GM23248 (cell line): ENCODE data around the gene GPSM1. TPM values are rescaled to one million over a fixed set of nuclear protein-coding genes. Genes with fewer than 3 reads are reported as not detected.

Source experiments
- DNase-seq: peaks from one replicate; pipeline ENCODE4 v3.0.0-alpha.2; 2015
- H2AFZ ChIP-seq: fragments of 200-600 bp; sonication (generic); 2 replicates; pipeline ENCODE4 v1.6.1; 2016; ENCODE audit warnings: antibody characterized with exemption
- H3F3A ChIP-seq: fragments of 200-600 bp; sonication (generic); 2 replicates; pipeline ENCODE4 v1.6.1; 2016; ENCODE audit warnings: mild to moderate bottlenecking, antibody characterized with exemption, mixed run types; ENCODE audit not compliant: insufficient read depth
- H3K27ac ChIP-seq: fragments of 200-600 bp; sonication (generic); 2 replicates; pipeline ENCODE4 v1.5.1; 2016; ENCODE audit warnings: mild to moderate bottlenecking
- H3K27me3 ChIP-seq: fragments of 200-600 bp; sonication (generic); replicated peaks from 2 replicates; pipeline ENCODE4 v1.6.1; 2016; ENCODE audit warnings: mild to moderate bottlenecking; ENCODE audit not compliant: insufficient read depth
- H3K36me3 ChIP-seq: fragments of 200-600 bp; sonication (generic); 2 replicates; pipeline ENCODE4 v1.6.1; 2016; ENCODE audit warnings: low read depth, mild to moderate bottlenecking
- H3K4me1 ChIP-seq: fragments of 200-600 bp; sonication (generic); 2 replicates; pipeline ENCODE4 v1.6.1; 2016; ENCODE audit warnings: mild to moderate bottlenecking; ENCODE audit not compliant: insufficient read depth
- H3K4me2 ChIP-seq: fragments of 200-600 bp; sonication (generic); one replicate; pipeline ENCODE4 v1.6.1; 2016; ENCODE audit warnings: mild to moderate bottlenecking; ENCODE audit not compliant: unreplicated experiment
- H3K4me3 ChIP-seq: fragments of 200-600 bp; sonication (generic); 2 replicates; pipeline ENCODE4 v1.5.1; 2016; ENCODE audit warnings: mild to moderate bottlenecking
- H3K79me2 ChIP-seq: fragments of 200-600 bp; sonication (generic); 2 replicates; pipeline ENCODE4 v1.6.1; 2016; ENCODE audit warnings: mild to moderate bottlenecking; ENCODE audit not compliant: insufficient read depth
- H3K9ac ChIP-seq: fragments of 200-600 bp; sonication (generic); 2 replicates; pipeline ENCODE4 v1.6.1; 2016; ENCODE audit warnings: mild to moderate bottlenecking
- H3K9me2 ChIP-seq: fragments of 200-600 bp; sonication (generic); 2 replicates; pipeline ENCODE4 v1.6.1; 2016; ENCODE audit warnings: mixed run types, mild to moderate bottlenecking, moderate library complexity; ENCODE audit not compliant: insufficient read depth
- H3K9me3 ChIP-seq: fragments of 200-600 bp; sonication (generic); one replicate; pipeline ENCODE4 v1.6.1; 2017; ENCODE audit warnings: low read depth
- H4K20me1 ChIP-seq: fragments of 200-600 bp; sonication (generic); 2 replicates; pipeline ENCODE4 v1.6.0; 2016; ENCODE audit not compliant: insufficient read depth
- EZH2 ChIP-seq: fragments of 200-600 bp; sonication (generic); IDR thresholded peaks from 2 replicates; pipeline ENCODE4 v1.6.1; 2018; ENCODE audit warnings: antibody characterized with exemption, mild to moderate bottlenecking; ENCODE audit not compliant: insufficient read depth, poor library complexity, severe bottlenecking
- EZH2phosphoT487 ChIP-seq: fragments of 200-600 bp; sonication (generic); IDR thresholded peaks from 2 replicates; pipeline ENCODE4 v1.6.1; 2018; ENCODE audit warnings: antibody characterized with exemption, moderate library complexity, mild to moderate bottlenecking, low read depth; ENCODE audit not compliant: insufficient read depth
- WGBS, 2 experiments: methylation state at CpG; one replicate each; pipeline ENCODE4 v1.1.6; 2015 to 2017; ENCODE audit warnings: low lambda C conversion rate in 2 of 2, low coverage in 1 of 2; ENCODE audit errors: missing lambda C conversion rate in 2 of 2; 5-methylcytosine and 5-hydroxymethylcytosine counted together
- in situ Hi-C: fragments of 300-500 bp; cut with MboI; formaldehyde crosslinking; loops from 2 replicates; pipeline ENCODE4 v1.15.0; 2020
- polyA plus RNA-seq: library from polyadenylated mRNA; unstranded; fragments of >200 nt; fragmentation: Nextera tagmentation; extraction: Ambion mirVana; gene quantifications from 2 replicates; pipeline ENCODE4 v1.2.1, GENCODE V29; 2016
- total RNA-seq: library from RNA; depleted of rRNA; stranded (reverse); fragments of >200 nt; shearing (Covaris generic); gene quantifications from 2 replicates; pipeline ENCODE4 v1.2.3, GENCODE V29; 2014

Gene GPSM1
- total and polyA plus RNA-seq, 2 experiments from 2014 or later = 13.7 to 57.1 TPM

DNA sequence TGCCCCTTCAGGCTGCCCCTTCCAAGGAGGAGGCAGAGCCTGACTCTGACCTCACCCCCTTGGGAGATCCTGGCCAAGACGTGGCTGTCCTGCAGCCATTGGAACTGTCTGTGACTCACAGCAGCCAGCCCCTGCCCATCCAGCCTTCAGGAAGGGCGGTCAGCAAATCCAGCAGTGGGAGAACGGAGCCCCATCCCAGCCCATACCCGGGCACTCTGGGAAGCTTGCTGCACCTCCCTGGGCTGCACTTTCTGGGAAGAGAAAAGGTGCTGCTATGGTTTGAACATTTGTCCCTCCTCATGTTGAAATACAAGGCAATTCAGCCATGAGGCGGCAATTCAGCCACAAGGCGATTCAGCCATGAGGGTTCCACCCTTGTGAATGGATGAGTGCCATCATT is 47.9 kb upstream of the GPSM1 start:
- H3K36me3 ChIP-seq = no peaks in the 10 kb centered on the region
- H3K27me3 ChIP-seq = peaks cover 26% of the 10 kb centered on the region
- no peaks in the 10 kb centered on the region for H3K4me1 ChIP-seq
- no peaks in the 10 kb centered on the region for H3K9me2 ChIP-seq
- no peaks in the 10 kb centered on the region for H4K20me1 ChIP-seq
- no peaks in the 10 kb centered on the region for H3K9me3 ChIP-seq
- in situ Hi-C loops = no loop called here
- no peak for DNase-seq
- no peak overlapping the region for H3K9ac ChIP-seq
- no peaks in the 10 kb centered on the region for H3K79me2 ChIP-seq
- H3K4me2 ChIP-seq = no peak overlapping the region
- H2AFZ ChIP-seq = no peak overlapping the region
- no peak overlapping the region for H3K27ac ChIP-seq
- 61 to 64% methylated on average over 6 of the region's 6 CpGs for WGBS, 2 experiments
- no peak overlapping the region for H3K4me3 ChIP-seq
- no peak for TF ChIP-seq EZH2phosphoT487
- TF ChIP-seq EZH2 = no peak
- no peaks in the 10 kb centered on the region for H3F3A ChIP-seq

DNA sequence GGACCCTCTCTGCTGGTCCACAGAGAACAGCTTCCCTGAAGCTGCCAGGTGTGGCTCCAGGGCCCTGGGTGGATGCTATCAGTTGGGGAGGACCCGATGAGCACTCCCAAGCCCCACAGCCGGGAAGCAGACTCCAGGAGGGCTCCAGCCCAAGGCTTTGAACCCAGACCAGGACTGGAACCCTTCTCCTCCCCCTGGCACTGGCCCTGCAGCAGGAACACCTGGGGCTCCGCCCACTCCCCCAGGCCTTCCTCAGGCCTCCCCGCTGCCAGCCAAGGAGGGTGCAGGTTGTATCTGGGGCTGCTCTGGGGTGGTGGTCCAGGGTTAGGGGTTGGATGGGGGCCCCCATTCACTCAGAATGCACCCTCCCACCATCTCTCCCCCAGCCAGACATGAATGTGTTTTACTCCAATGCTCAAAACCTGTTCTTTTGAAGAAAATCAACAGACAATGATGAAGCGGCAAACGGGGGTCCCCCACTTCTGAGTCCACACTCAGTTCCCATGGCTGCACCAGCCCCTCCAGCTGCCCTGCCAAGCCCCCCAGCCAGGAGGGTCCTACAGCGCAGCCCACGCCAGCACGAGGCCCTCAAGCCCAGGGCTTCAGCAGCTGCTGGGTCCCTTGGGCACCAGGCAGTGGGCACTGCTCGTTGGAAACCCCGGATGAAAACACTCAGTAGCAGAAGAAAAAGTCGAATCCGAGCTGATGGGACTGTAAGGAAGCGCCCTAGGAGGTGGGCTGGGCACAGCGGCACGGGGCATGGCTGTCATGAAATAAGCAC is 46.6 kb upstream of the GPSM1 start:
- Histone ChIP-seq H4K20me1 (no peaks in the 10 kb centered on the region), H3K36me3 (no peaks in the 10 kb centered on the region), H3K27ac (no peak overlapping the region), H3K4me2 (no peak overlapping the region), H2AFZ (no peak overlapping the region), H3K9me2 (no peaks in the 10 kb centered on the region), H3K4me3 (no peak overlapping the region), H3K9me3 (no peaks in the 10 kb centered on the region), H3K9ac (no peak overlapping the region), H3K4me1 (no peaks in the 10 kb centered on the region), H3K27me3 (peaks cover 22% of the 10 kb centered on the region), H3K79me2 (no peaks in the 10 kb centered on the region), H3F3A (no peaks in the 10 kb centered on the region)
- TF ChIP-seq EZH2 (no peak), EZH2phosphoT487 (no peak)
- in situ Hi-C loops = no loop called here
- 63 to 66% methylated on average over 16 of the region's 16 CpGs for WGBS, 2 experiments
- no peak for DNase-seq

- WGBS, 2 experiments = 59 to 62% methylated on average over 37 to 38 of the region's 39 CpGs
- H3K27me3 ChIP-seq = peaks cover 20% of the 10 kb centered on the region; the same call in 1 of the 2 replicates
- no peaks in the 10 kb centered on the region for H3K9me2 ChIP-seq
- no peaks in the 10 kb centered on the region for H3F3A ChIP-seq
- in situ Hi-C loops = no loop called here
- no peaks in the 10 kb centered on the region for H3K4me1 ChIP-seq
- H3K79me2 ChIP-seq = no peaks in the 10 kb centered on the region
- no peaks in the 10 kb centered on the region for H3K36me3 ChIP-seq
- no peaks in the 10 kb centered on the region for H3K9me3 ChIP-seq
- H2AFZ ChIP-seq = no peak overlapping the region
- H3K4me2 ChIP-seq = no peak overlapping the region
- H3K4me3 ChIP-seq = no peak overlapping the region
- no peak for TF ChIP-seq EZH2
- no peak for TF ChIP-seq EZH2phosphoT487
- H3K27ac ChIP-seq = no peak overlapping the region
- no peak overlapping the region for H3K9ac ChIP-seq
- H4K20me1 ChIP-seq = no peaks in the 10 kb centered on the region
- DNase-seq = no peak
Measured at GRCh38 chr9:136281421-136282271, 45.7 kb upstream of the GPSM1 start.

DNA sequence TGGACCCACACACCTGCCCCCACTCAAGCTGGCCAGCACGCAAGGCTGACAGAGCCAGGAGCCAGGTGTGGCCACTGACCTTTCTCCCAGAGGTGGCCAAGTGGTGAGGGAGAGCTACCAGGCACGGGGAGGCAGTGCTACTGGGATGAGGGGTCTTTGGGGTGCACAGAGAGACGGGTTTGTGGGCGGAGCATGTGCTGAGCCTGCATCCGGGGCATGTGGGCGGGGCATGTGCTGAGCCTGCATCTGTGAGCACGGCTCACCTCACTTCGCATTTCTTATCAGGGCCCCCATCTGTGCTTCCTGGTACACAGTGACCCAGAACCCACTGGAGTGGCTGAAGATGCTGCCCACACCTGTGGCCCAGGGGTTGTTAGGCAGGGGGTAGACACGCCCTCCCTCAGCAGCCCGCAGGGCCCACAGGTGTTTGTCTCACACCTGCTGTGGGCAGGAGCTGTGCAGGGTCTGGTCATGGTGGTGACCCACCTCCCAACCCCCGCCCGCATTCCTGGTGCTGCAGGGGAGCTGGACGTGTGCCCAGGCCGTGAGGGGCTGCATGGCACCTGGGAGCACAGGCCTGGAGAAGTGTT is 45.0 kb upstream of the GPSM1 start:
- H3K27ac ChIP-seq = no peak overlapping the region
- H3K79me2 ChIP-seq = no peaks in the 10 kb centered on the region
- no peak overlapping the region for H2AFZ ChIP-seq
- H3K9ac ChIP-seq = no peak overlapping the region
- H3F3A ChIP-seq = no peaks in the 10 kb centered on the region
- in situ Hi-C loops = no loop called here
- peaks cover 20% of the 10 kb centered on the region; the same call in 1 of the 2 replicates for H3K27me3 ChIP-seq
- no peak for TF ChIP-seq EZH2phosphoT487
- no peak for TF ChIP-seq EZH2
- H3K4me1 ChIP-seq = no peaks in the 10 kb centered on the region
- no peaks in the 10 kb centered on the region for H3K9me2 ChIP-seq
- no peaks in the 10 kb centered on the region for H3K9me3 ChIP-seq
- WGBS, 2 experiments = 37 to 44% methylated on average over 12 to 14 of the region's 14 CpGs
- H3K36me3 ChIP-seq = no peaks in the 10 kb centered on the region
- DNase-seq = no peak
- H4K20me1 ChIP-seq = no peaks in the 10 kb centered on the region
- no peak overlapping the region for H3K4me2 ChIP-seq
- no peak overlapping the region for H3K4me3 ChIP-seq
